ENCODE measurements around the gene GNB1L.

GNB1L gene

GRCh38 chr22:19806213-19807160 is 48.2 kb downstream of the GNB1L start:
- Mint-ChIP-seq H3K9me3 (no peaks in the 10 kb centered on the region), H3K36me3 (peaks cover 5% of the 10 kb centered on the region), H3K4me1 (no peaks in the 10 kb centered on the region), H3K4me3 (no peak overlapping the region), H3K27ac (no peak overlapping the region), H3K27me3 (no peaks in the 10 kb centered on the region)
- DNase-seq (ENCODE audit: low spot score in 2 of 2) (no peak), ATAC-seq (ENCODE audit: low read depth) (no peak)

- ATAC-seq (ENCODE audit: low read depth) (no peak), DNase-seq (ENCODE audit: low spot score in 2 of 2) (no peak)
- H3K9me3 Mint-ChIP-seq, result no peaks in the 10 kb centered on the region
- H3K4me3 Mint-ChIP-seq, result no peak overlapping the region
- no peak overlapping the region for H3K27ac Mint-ChIP-seq
- peaks cover 6% of the 10 kb centered on the region for H3K36me3 Mint-ChIP-seq
- no peaks in the 10 kb centered on the region for H3K4me1 Mint-ChIP-seq
- H3K27me3 Mint-ChIP-seq, result no peaks in the 10 kb centered on the region
Measured at GRCh38 chr22:19805821-19806212, 48.9 kb downstream of the GNB1L start.

- Mint-ChIP-seq H3K9me3 (no peaks in the 10 kb centered on the region), H3K4me1 (no peaks in the 10 kb centered on the region), H3K4me3 (no peak overlapping the region), H3K36me3 (peaks cover 8% of the 10 kb centered on the region), H3K27me3 (no peaks in the 10 kb centered on the region), H3K27ac (no peak overlapping the region)
- no peak for ATAC-seq (ENCODE audit: low read depth)
- no peak for DNase-seq (ENCODE audit: low spot score in 2 of 2)
Measured at GRCh38 chr22:19803736-19804267, 50.9 kb downstream of the GNB1L start.

- H3K4me3 Mint-ChIP-seq, result no peak overlapping the region
- no peak overlapping the region for H3K27ac Mint-ChIP-seq
- H3K9me3 Mint-ChIP-seq, result no peaks in the 10 kb centered on the region
- ATAC-seq (ENCODE audit: low read depth), result no peak
- no peaks in the 10 kb centered on the region for H3K4me1 Mint-ChIP-seq
- H3K36me3 Mint-ChIP-seq, result peaks cover 8% of the 10 kb centered on the region
- DNase-seq (ENCODE audit: low spot score in 2 of 2), result no peak
- no peaks in the 10 kb centered on the region for H3K27me3 Mint-ChIP-seq
Measured at GRCh38 chr22:19802894-19803735, 51.6 kb downstream of the GNB1L start.

- DNase-seq (ENCODE audit: low spot score in 2 of 2) (no peak), ATAC-seq (ENCODE audit: low read depth) (no peak)
- no peak overlapping the region for H3K4me3 Mint-ChIP-seq
- H3K9me3 Mint-ChIP-seq, result no peaks in the 10 kb centered on the region
- no peak overlapping the region for H3K27ac Mint-ChIP-seq
- no peaks in the 10 kb centered on the region for H3K4me1 Mint-ChIP-seq
- peaks cover 8% of the 10 kb centered on the region for H3K36me3 Mint-ChIP-seq
- no peaks in the 10 kb centered on the region for H3K27me3 Mint-ChIP-seq
Measured at GRCh38 chr22:19802001-19802893, 52.4 kb downstream of the GNB1L start.

GRCh38 chr22:19801340-19802000 is 53.2 kb downstream of the GNB1L start:
- DNase-seq (ENCODE audit: low spot score in 2 of 2) (no peak), ATAC-seq (ENCODE audit: low read depth) (no peak)
- H3K27me3 Mint-ChIP-seq, result no peaks in the 10 kb centered on the region
- H3K27ac Mint-ChIP-seq, result no peak overlapping the region
- H3K9me3 Mint-ChIP-seq, result no peaks in the 10 kb centered on the region
- H3K4me1 Mint-ChIP-seq, result no peaks in the 10 kb centered on the region
- peaks cover 10% of the 10 kb centered on the region for H3K36me3 Mint-ChIP-seq
- H3K4me3 Mint-ChIP-seq, result no peak overlapping the region

- H3K27ac Mint-ChIP-seq, result no peak overlapping the region
- DNase-seq (ENCODE audit: low spot score in 2 of 2), result no peak
- no peak overlapping the region for H3K4me3 Mint-ChIP-seq
- no peaks in the 10 kb centered on the region for H3K4me1 Mint-ChIP-seq
- ATAC-seq (ENCODE audit: low read depth), result no peak
- H3K9me3 Mint-ChIP-seq, result no peaks in the 10 kb centered on the region
- peaks cover 10% of the 10 kb centered on the region for H3K36me3 Mint-ChIP-seq
- no peaks in the 10 kb centered on the region for H3K27me3 Mint-ChIP-seq
Measured at GRCh38 chr22:19800761-19801244, 53.9 kb downstream of the GNB1L start.

GRCh38 chr22:19800306-19800705 is 54.4 kb downstream of the GNB1L start:
- Mint-ChIP-seq H3K36me3 (peaks cover 12% of the 10 kb centered on the region), H3K4me3 (no peak overlapping the region), H3K27me3 (no peaks in the 10 kb centered on the region), H3K4me1 (no peaks in the 10 kb centered on the region), H3K9me3 (no peaks in the 10 kb centered on the region), H3K27ac (no peak overlapping the region)
- ATAC-seq (ENCODE audit: low read depth) (no peak), DNase-seq (ENCODE audit: low spot score in 2 of 2) (no peak)

GRCh38 chr22:19799322-19800190 is 55.1 kb downstream of the GNB1L start:
- Mint-ChIP-seq H3K9me3 (no peaks in the 10 kb centered on the region), H3K4me1 (no peaks in the 10 kb centered on the region), H3K4me3 (no peak overlapping the region), H3K27ac (no peak overlapping the region), H3K27me3 (no peaks in the 10 kb centered on the region), H3K36me3 (peaks cover 18% of the 10 kb centered on the region)
- DNase-seq (ENCODE audit: low spot score in 2 of 2), result no peak
- ATAC-seq (ENCODE audit: low read depth), result no peak

- no peak for DNase-seq (ENCODE audit: low spot score in 2 of 2)
- no peaks in the 10 kb centered on the region for H3K4me1 Mint-ChIP-seq
Measured at GRCh38 chr22:19798891-19799293, 55.8 kb downstream of the GNB1L start.

GRCh38 chr22:19798003-19798665 is 56.5 kb downstream of the GNB1L start:
- Mint-ChIP-seq H3K27ac (no peak overlapping the region), H3K4me3 (no peak overlapping the region), H3K4me1 (no peaks in the 10 kb centered on the region), H3K27me3 (no peaks in the 10 kb centered on the region), H3K9me3 (peaks cover 9% of the 10 kb centered on the region), H3K36me3 (peaks cover 30% of the 10 kb centered on the region)
- ATAC-seq (ENCODE audit: low read depth) (no peak), DNase-seq (ENCODE audit: low spot score in 2 of 2) (no peak)

More at GRCh38 chr22:19798891-19799293, 55.8 kb downstream of the GNB1L start:
- H3K27me3 Mint-ChIP-seq, result no peaks in the 10 kb centered on the region
- H3K27ac Mint-ChIP-seq, result no peak overlapping the region
- H3K36me3 Mint-ChIP-seq, result peaks cover 24% of the 10 kb centered on the region
- no peak for ATAC-seq (ENCODE audit: low read depth)
- no peak overlapping the region for H3K4me3 Mint-ChIP-seq
- peaks cover 5% of the 10 kb centered on the region for H3K9me3 Mint-ChIP-seq

All from memory B cell (primary cell).